Measurements from ENCODE around the gene WNK4.

Gene WNK4

DNA sequence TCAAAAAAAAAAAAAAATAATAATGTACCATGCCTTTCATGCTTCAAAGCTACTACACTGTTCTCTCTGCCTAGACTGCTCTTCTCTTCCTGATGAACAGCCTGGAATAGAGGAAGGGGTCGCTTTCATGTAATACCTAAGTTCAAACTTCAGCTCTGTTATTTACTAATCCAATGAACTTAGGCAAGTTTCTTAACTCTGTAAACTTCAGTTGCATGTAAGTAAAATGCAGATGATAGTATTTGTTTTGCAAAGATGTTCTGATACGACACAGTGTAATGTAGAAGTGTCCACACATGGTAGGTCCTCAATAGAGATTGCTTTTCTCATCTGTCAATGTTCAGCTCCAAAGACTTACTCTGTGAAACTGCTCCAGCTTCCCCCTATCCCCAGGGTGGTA, 11.5 kb downstream of the WNK4 start:
- no peak for TF ChIP-seq CTCF (IDR thresholded peaks at IDR 0.05; ENCODE audit: low read depth, low read length)
- no peak for DNase-seq (ENCODE audit: extremely low read depth, low read depth)

DNA sequence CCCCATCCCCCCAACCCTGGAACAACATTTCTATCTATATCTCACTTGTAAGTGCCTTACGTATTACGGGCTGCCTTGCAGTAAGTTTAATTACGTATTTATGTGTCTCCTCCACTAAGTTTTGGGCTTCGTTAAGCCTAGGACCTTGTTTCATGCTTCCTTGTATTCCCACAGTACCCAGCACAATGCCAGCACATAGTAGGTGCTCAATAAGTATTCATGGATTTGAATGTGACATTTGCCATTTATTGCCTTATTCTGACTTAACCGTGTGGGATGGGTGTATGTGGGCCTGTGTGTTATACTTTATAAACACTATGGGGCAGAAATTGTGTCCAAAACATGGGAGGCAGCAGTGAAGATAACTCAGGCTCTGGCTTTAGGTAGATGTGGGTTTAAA, 12.1 kb downstream of the WNK4 start:
- no peak for DNase-seq (ENCODE audit: extremely low read depth, low read depth)
- no peak for TF ChIP-seq CTCF (IDR thresholded peaks at IDR 0.05; ENCODE audit: low read depth, low read length)

DNA sequence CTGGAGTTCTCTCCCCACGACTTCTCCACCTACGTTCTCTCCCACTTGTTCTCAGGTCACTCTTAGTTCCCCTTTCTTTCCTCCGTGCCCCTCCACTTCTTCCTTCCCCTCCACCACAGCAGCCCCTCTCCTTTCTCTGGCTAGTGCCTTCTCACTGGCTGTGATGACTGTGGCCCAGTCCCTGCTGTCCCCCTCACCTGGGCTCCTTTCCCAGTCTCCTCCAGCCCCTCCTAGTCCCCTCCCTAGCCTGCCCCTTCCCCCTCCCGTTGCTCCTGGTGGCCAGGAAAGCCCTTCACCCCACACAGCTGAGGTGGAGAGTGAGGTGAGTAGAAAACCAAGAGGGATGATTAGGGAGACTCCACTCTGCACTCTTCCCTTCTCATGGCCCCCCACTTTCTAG, 14.7 kb downstream of the WNK4 start:
- no peak for TF ChIP-seq CTCF (IDR thresholded peaks at IDR 0.05; ENCODE audit: low read depth, low read length)
- DNase-seq (ENCODE audit: extremely low read depth, low read depth), result no peak

- no peak for TF ChIP-seq CTCF (IDR thresholded peaks at IDR 0.05; ENCODE audit: low read depth, low read length)
- no peak for DNase-seq (ENCODE audit: extremely low read depth, low read depth)
These were observed 15.1 kb downstream of the WNK4 start for GRCh38 chr17:42795465-42795864.

- TF ChIP-seq CTCF (IDR thresholded peaks at IDR 0.05; ENCODE audit: low read depth, low read length), result no peak
- DNase-seq (ENCODE audit: extremely low read depth, low read depth), result no peak
These were observed 15.8 kb downstream of the WNK4 start for GRCh38 chr17:42796066-42796758.

DNA sequence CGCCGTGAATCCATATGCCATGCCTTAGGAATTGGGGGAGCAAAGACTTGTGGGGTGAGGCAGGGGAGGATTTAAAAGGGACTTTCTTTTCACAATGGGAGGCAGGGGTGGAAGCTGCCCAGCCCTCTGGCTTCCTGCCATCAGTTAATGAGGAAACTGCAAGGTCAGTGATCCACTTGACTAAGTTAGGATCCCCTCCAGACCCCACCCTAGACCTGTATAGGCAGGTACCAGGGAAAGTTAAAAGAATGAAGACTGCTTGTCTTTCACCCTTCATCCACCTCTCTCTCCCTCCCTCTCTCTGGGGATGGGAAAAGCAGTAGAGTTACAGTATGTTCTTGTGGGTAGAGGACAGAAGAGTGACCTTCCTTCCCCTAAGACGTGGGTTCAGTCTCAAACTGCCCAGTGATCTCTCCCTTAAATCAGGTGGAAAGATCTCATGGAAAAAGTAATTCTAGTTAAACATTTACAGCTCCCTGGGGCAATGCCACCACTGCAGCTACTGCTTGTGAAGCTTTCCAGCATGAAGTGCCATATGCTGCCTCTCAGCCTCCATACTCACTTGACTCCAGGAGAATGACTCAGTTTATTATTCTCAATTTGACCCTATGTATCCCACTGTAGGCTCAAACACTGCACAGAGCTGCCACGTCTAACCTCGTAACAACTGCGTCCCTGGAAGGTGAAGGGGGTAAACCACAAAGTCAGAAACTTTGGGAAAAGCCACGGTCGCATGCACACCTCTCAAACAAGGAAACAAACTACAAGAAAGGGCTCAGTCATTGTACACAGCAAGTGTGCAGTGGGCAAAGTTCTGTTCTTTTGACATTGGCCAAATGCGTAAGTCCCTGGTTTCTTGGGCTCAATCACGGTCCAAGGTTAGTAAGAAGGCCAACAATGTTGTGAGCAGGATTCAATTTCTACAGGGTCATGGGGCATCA, 16.9 kb downstream of the WNK4 start:
- no peak for DNase-seq (ENCODE audit: extremely low read depth, low read depth)
- TF ChIP-seq CTCF (IDR thresholded peaks at IDR 0.05; ENCODE audit: low read depth, low read length), result no peak

DNA sequence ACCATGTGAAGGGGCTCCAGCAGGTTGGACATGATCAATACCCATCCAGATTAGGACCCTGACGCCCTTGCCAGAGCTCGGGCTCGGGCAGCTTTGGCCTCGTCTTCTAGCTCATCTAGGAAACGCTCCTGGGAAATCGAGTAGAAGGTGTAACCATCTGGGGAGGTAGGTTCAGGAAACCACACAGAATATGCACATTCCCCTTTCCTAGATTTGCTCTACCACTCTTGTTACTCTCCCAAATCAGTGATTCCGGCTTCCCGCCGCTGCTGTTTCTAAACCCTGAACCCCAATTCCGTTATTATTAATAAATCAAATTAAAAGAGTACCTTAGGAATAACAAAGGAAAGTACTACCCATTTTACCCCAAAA, 17.6 kb downstream of the WNK4 start:
- no peak for TF ChIP-seq CTCF (IDR thresholded peaks at IDR 0.05; ENCODE audit: low read depth, low read length)
- no peak for DNase-seq (ENCODE audit: extremely low read depth, low read depth)

Data from AG09319 (cell line).